ENCODE data around the gene ZNF532.
"Not testable (repeated sequence)": the region's sequence is repeated elsewhere in the genome, so short reads cannot be mapped to it uniquely, and the experiment has no call there.

ZNF532 gene

GRCh38 chr18:58915995-58916394 lies 51.3 kb downstream of the ZNF532 start:
- TF ChIP-seq CTCF (conservative IDR thresholded peaks at IDR 0.05), result no peak
- H3K27ac ChIP-seq, result no peak overlapping the region

GRCh38 chr18:58919934-58920333 lies 55.3 kb downstream of the ZNF532 start:
- not testable (repeated sequence) for H3K27ac ChIP-seq

DNA sequence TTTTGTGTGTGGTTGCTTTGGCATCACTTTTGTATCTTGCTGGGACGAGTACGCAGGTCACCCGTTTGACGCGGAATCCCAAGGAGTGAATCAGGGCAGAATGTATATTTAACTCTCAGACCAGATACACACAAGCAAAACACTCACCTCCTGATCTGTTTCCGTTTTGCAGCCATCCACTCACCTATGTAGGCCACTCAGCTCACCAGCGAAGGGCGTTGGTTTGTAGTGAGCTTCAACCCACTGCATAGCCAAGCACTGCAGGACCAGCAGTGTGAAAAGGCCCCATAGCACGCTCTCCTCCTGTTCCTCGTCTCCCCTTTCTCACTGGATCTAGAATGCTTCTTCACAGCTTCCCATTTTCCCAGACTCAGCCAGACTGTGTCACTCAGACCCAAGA lies 58.3 kb downstream of the ZNF532 start:
- no peak overlapping the region for H3K27ac ChIP-seq
- no peak for TF ChIP-seq CTCF (conservative IDR thresholded peaks at IDR 0.05)

- no peak overlapping the region for H3K27ac ChIP-seq
- TF ChIP-seq CTCF (conservative IDR thresholded peaks at IDR 0.05), result no peak
These were observed 59.8 kb downstream of the ZNF532 start for GRCh38 chr18:58924473-58924872.

GRCh38 chr18:58927659-58928058 lies 63.0 kb downstream of the ZNF532 start:
- no peak for TF ChIP-seq CTCF (conservative IDR thresholded peaks at IDR 0.05)
- no peak overlapping the region for H3K27ac ChIP-seq

GRCh38 chr18:58928386-58928785 lies 63.7 kb downstream of the ZNF532 start:
- no peak overlapping the region for H3K27ac ChIP-seq
- no peak for TF ChIP-seq CTCF (conservative IDR thresholded peaks at IDR 0.05)

DNA sequence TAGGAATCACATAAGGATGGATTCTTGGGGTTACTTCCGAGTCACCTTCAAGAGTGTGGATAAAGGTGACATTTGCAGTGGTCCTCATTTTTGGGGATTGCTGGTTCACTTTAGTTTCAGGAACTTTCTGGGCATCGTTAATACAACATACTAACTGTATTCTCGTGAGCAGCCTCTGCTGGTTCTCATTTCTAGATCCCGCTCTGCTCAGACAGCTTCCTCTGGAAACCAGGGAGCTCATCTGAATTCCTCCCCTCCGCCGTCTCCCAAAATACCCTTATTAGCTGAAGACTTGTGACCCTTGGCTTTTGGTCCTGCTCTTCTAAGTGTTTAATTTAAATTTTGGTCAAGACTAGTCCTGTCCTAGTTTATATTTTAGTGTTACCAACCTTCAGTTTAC lies 64.5 kb downstream of the ZNF532 start:
- no peak for TF ChIP-seq CTCF (conservative IDR thresholded peaks at IDR 0.05)
- no peak overlapping the region for H3K27ac ChIP-seq

DNA sequence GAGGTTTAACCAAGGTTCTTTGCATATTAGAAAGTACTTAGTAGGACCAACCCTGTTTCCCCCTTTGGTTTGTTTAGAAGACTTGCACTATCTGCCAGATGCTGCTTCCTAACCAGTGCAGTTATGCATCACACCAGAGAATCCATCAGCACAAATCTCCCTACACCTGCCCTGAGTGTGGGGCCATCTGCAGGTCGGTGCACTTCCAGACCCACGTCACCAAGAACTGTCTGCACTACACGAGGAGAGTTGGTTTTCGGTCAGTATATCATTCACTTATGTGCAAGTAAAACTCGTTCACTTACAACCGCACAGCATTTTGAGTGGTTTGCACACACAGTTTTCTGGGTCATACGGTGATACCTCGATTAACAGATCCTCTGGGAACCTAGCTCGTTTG lies 69.7 kb downstream of the ZNF532 start:
- H3K27ac ChIP-seq, result no peak overlapping the region
- no peak for TF ChIP-seq CTCF (conservative IDR thresholded peaks at IDR 0.05)
